DND-41 (cell line): ENCODE measurements around the gene TFIP11.

Experiments
- ATAC-seq: fragments of 200-7000 bp; cut with Tn5 transposase; 3 replicates; pipeline ENCODE4 v1.9.1; 2021; ENCODE audit warnings: low read depth; ENCODE audit not compliant: insufficient read depth
- DNase-seq: peaks from one replicate; pipeline ENCODE4 v3.0.0-alpha.2; 2020
- H2AFZ ChIP-seq: 2 replicates; pipeline ENCODE4 v1.6.0; 2012; ENCODE audit warnings: low read depth, low read length
- H3K27ac ChIP-seq: 2 replicates; pipeline ENCODE4 v1.5.1; 2012; ENCODE audit warnings: low read length, inconsistent platforms
- H3K27me3 ChIP-seq: fragments of 200-600 bp; sonication (generic); 2 replicates; pipeline ENCODE4 v1.6.0; 2012; ENCODE audit warnings: low read length, mild to moderate bottlenecking, inconsistent platforms; ENCODE audit not compliant: insufficient read depth, poor library complexity
- H3K36me3 ChIP-seq: 2 replicates; pipeline ENCODE4 v1.5.1; 2012; ENCODE audit warnings: low read length, inconsistent platforms; ENCODE audit not compliant: insufficient read depth
- H3K4me1 ChIP-seq: 2 replicates; pipeline ENCODE4 v1.5.1; 2012; ENCODE audit warnings: mild to moderate bottlenecking, low read length; ENCODE audit not compliant: insufficient read depth
- H3K4me2 ChIP-seq: 2 replicates; pipeline ENCODE4 v1.6.0; 2012; ENCODE audit warnings: mild to moderate bottlenecking, moderate library complexity, low read length, inconsistent platforms; ENCODE audit not compliant: insufficient read depth
- H3K4me3 ChIP-seq, 2 experiments: fragments of 200-600 bp in 1 of 2; shearing (Covaris generic) in 1 of 2; 2 replicates each; pipeline ENCODE4 v1.5.1; 2012 to 2016; ENCODE audit warnings: inconsistent platforms in 2 of 2, low read length in 2 of 2, mild to moderate bottlenecking in 2 of 2, low read depth in 1 of 2, moderate library complexity in 1 of 2
- H3K79me2 ChIP-seq: 2 replicates; pipeline ENCODE4 v1.6.0; 2012; ENCODE audit warnings: low read length, inconsistent platforms; ENCODE audit not compliant: insufficient read depth
- H3K9ac ChIP-seq: 2 replicates; pipeline ENCODE4 v1.6.0; 2012; ENCODE audit warnings: low read depth, mild to moderate bottlenecking, inconsistent platforms, low read length, moderate library complexity
- H3K9me3 ChIP-seq: 2 replicates; pipeline ENCODE4 v1.5.1; 2012; ENCODE audit warnings: low read length, moderate library complexity, mild to moderate bottlenecking, inconsistent platforms; ENCODE audit not compliant: insufficient read depth, severe bottlenecking
- H4K20me1 ChIP-seq: 2 replicates; pipeline ENCODE4 v1.6.0; 2012; ENCODE audit warnings: low read length; ENCODE audit not compliant: insufficient read depth
- CTCF ChIP-seq: IDR thresholded peaks from 2 replicates; pipeline ENCODE4 v1.5.1; 2012; ENCODE audit warnings: borderline replicate concordance, low read length, moderate library complexity, mild to moderate bottlenecking; ENCODE audit not compliant: poor library complexity, severe bottlenecking; ENCODE audit errors: extremely low read depth
- EZH2 ChIP-seq: IDR thresholded peaks from 3 replicates; pipeline ENCODE4 v1.6.1; 2012; ENCODE audit warnings: borderline replicate concordance, low read depth, mild to moderate bottlenecking, moderate library complexity, low read length, inconsistent platforms; ENCODE audit not compliant: severe bottlenecking

TFIP11 gene

GRCh38 chr22:26489447-26490036, 22.7 kb downstream of the TFIP11 start:
- H4K20me1 ChIP-seq = no peaks in the 10 kb centered on the region; the same call in 1 of the 2 replicates
- H3K4me2 ChIP-seq = no peak overlapping the region
- peaks cover 32% of the 10 kb centered on the region for H3K79me2 ChIP-seq
- peaks cover 57% of the 10 kb centered on the region for H3K4me1 ChIP-seq
- ATAC-seq (no peak), DNase-seq (no peak)
- no peak overlapping the region for H3K4me3 ChIP-seq
- peaks cover 77% of the 10 kb centered on the region for H3K36me3 ChIP-seq
- TF ChIP-seq CTCF = no peak
- TF ChIP-seq EZH2 = no peak
- no peak overlapping the region for H3K9ac ChIP-seq
- H2AFZ ChIP-seq = no peak overlapping the region
- H3K27me3 ChIP-seq = no peaks in the 10 kb centered on the region
- H3K9me3 ChIP-seq = no peaks in the 10 kb centered on the region
- peak overlapping the region; percentile 70 for H3K27ac ChIP-seq

- Histone ChIP-seq H3K79me2 (peaks cover 45% of the 10 kb centered on the region), H3K9ac (peak overlapping the region; percentile 21; the same call in 1 of the 2 replicates)
Observed at GRCh38 chr22:26487996-26488395, 24.3 kb downstream of the TFIP11 start.

GRCh38 chr22:26486394-26486793, 25.9 kb downstream of the TFIP11 start:
- Histone ChIP-seq H2AFZ (no peak overlapping the region), H3K9me3 (no peaks in the 10 kb centered on the region), H3K4me2 (peak overlapping the region; percentile 90; the same call in 1 of the 2 replicates), H3K4me3 (no peak overlapping the region), H3K27me3 (no peaks in the 10 kb centered on the region), H4K20me1 (no peaks in the 10 kb centered on the region), H3K79me2 (peaks cover 52% of the 10 kb centered on the region), H3K36me3 (peaks cover 52% of the 10 kb centered on the region), H3K27ac (no peak overlapping the region; the same call in 1 of the 2 replicates), H3K9ac (no peak overlapping the region), H3K4me1 (peaks cover 74% of the 10 kb centered on the region)
- no peak for DNase-seq
- ATAC-seq = no peak
- TF ChIP-seq CTCF (no peak), EZH2 (no peak)

More at GRCh38 chr22:26487996-26488395, 24.3 kb downstream of the TFIP11 start:
- Histone ChIP-seq H3K36me3 (peaks cover 61% of the 10 kb centered on the region), H4K20me1 (no peaks in the 10 kb centered on the region; the same call in 1 of the 2 replicates), H3K4me1 (peaks cover 58% of the 10 kb centered on the region), H2AFZ (no peak overlapping the region), H3K4me3 (no peak overlapping the region), H3K27ac (peak overlapping the region; percentile 73), H3K9me3 (no peaks in the 10 kb centered on the region), H3K27me3 (no peaks in the 10 kb centered on the region), H3K4me2 (peak overlapping the region; percentile 12; the same call in 1 of the 2 replicates)
- peak; percentile 27 for ATAC-seq
- peak; percentile 66 for DNase-seq
- TF ChIP-seq CTCF (no peak), EZH2 (no peak)
